Fibroblast of skin of back (primary cell): ENCODE data around the gene TSC22D3.
A peak's percentile ranks its signal among the peaks of the same experiment; 100 is the strongest.
"Not testable (repeated sequence)": the region's sequence is repeated elsewhere in the genome, so short reads cannot be mapped to it uniquely, and the experiment has no call there.

Experiments used
- DNase-seq: peaks from one replicate; pipeline ENCODE4 v3.0.0-alpha.2; 2013

Gene TSC22D3

GRCh38 chrX:107711521-107712181 lies 63.9 kb downstream of the TSC22D3 start:
- no peak for DNase-seq

- DNase-seq: peak; percentile 93
These were observed 64.8 kb downstream of the TSC22D3 start for GRCh38 chrX:107710617-107711391.

- no peak for DNase-seq
These were observed 66.3 kb downstream of the TSC22D3 start for GRCh38 chrX:107709266-107709806.

GRCh38 chrX:107708762-107709161 lies 66.8 kb downstream of the TSC22D3 start:
- DNase-seq: no peak

DNA sequence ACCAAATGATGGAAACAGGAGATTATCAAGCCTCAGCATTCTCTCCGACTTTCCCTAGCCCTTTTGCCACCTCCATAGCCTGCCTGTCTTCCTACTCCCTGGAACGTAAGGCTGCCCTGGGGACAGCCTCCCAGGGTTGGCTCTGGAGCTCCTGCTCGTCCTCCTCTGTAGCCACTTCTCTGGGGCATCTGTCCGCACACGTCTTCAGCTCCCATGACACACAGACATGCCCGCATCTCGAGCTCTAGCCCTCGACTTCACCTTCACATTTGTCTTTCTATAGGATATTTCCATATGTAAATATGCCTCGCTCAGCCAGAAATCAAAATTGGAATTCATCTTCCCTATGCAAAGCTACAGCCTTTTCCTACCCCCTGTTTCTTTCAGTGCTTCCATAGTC lies 67.7 kb downstream of the TSC22D3 start:
- DNase-seq: no peak

DNA sequence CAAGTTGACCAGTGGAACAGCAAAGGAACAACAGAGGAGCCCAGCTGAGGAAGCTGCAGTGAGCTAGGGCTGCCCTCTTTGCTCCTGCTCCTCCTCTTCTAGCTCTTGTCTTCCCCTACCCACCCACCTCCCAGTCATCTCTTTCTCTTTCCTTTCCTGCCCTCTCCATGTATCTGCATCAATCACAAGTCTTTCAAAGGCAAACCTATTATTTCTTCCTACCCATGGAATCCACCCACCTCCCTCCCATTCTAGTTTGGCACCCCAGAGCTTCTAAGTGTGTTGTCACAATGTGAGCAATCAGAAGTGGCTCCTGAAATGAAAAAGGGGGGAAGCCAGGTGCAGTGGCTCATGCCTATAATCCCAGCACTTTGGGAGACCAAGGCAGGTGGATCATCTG lies 69.3 kb downstream of the TSC22D3 start:
- no peak for DNase-seq

DNA sequence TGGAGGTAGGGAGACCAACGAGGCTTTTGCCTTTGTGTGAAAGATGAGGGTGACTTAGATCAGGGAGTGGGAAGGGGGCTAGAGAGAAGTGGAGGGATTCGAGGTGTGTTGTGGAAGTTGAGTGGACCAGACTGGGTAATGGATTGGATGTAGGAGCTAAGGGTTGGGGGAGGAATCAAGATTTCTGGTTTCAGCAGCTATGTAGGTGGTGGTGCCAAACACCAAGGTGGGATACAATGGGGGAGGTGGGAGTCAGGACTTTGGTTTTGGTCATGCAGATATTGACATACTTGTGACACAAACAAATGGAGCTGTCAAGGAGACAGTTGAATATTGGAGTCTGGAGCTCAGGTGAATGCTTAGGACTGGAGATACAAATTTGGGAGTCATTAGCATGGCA lies 71.0 kb downstream of the TSC22D3 start:
- DNase-seq: no peak

GRCh38 chrX:107704181-107704580 lies 71.4 kb downstream of the TSC22D3 start:
- DNase-seq: no peak

DNA sequence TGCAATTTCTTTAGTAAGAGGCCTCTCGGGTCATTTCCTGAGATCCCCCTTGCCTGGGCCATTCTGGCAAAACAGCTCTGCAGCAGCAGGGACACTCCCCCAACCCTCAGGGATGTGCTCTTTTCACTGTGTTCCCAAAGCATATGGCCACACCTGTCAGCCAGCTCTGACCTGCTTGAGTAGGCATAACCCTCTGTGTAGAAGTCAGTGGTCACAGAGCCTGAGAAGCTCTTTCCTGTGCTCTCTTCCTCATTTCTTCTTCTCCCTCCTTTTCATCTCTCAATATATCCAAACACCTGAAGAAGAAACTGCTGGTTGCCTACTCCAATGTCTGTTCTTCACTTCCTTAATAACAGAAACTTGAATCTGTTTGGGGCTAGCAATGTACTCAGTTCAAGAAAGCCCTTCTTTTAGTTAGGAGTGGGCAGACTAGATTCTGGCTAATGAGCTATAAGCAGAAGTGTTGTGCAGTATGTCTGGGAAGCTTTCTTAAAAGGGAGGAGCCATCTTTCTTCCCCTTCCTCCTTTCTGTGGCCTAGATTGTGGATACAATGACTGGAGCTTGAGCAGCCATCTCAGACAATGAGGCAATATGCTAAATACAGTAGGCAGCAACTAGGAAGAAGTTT lies 74.0 kb downstream of the TSC22D3 start:
- DNase-seq: no peak

GRCh38 chrX:107700790-107701189 lies 74.8 kb downstream of the TSC22D3 start:
- DNase-seq: no peak

DNA sequence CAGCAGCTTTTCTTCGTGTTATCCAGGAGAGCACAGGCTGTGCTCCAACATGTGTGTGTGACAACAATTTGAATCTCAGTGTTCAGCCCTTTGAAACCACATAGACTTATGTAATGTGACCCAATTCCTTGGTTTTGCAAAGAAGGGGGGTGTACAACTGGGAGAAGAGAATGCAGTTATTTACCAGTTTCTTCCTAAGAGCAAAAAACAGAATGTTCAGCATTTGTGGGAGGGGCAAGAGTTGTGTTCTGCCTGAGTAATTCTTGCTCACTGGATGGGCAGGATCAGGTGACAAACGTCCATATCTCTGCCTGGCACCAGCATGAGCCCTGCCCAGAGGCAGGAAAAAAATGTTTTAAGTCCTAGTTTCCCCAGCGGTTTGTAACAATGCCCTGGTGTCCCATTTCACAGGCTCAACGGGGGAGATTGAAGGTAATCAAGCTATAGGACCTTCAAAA lies 75.2 kb downstream of the TSC22D3 start:
- DNase-seq: no peak

DNA sequence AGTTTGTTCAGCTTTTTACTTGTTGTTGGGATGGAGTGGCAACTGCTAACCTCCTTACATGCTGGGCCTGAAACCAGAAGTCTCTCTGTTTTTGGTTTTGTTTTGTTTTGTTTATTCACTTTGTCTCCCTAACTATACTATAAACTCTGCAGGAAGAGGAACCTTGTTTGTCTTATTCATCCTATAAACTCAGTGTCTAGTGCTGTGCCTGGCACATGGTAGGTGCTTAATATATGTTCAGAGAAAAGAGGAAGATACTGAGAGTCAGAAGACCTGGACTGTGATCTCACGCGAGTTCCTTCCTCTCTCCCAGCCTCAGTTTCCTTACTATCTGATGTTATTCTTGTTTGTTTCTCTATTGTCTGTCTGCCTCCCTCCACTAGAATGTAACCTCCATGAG lies 76.0 kb downstream of the TSC22D3 start:
- no peak for DNase-seq

DNA sequence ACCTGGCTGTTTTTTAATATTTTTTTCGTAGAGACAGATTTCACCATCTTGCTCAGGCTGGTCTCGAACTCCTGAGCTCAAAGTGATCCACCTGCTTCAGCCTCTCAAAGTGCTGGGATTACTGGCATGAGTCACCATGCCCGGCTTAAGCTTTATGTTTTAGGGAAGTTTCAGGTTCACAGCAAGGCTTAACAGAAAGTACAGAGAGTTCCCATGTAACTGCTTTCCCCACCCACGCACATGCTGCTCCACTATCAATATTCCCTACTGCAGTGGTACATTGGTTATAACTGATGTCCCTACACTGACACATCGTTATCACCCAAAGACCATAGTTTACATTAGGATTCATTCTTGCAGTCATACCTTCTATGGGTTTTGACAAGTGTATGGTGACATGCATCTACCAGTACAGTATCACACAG lies 84.6 kb downstream of the TSC22D3 start:
- no peak for DNase-seq

DNA sequence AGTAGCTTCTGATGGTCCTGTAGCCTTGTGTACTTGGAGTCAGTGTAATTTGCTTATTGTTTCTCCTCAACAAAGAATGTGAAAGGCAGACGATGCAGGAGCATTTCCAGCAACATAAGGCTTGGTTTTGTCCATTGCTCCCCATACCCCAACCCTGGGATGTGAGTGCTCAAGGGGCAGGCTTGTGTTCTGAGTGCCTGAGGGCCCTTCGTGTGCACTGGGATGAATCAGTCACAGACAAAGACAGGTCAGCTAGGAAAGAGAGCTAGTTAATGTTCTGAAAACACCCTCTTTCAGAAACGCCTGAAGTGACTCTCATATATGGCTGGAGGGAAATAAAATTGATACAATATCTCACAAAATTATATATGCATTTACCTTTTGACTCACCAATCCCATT lies 88.1 kb downstream of the TSC22D3 start:
- DNase-seq: no peak

DNA sequence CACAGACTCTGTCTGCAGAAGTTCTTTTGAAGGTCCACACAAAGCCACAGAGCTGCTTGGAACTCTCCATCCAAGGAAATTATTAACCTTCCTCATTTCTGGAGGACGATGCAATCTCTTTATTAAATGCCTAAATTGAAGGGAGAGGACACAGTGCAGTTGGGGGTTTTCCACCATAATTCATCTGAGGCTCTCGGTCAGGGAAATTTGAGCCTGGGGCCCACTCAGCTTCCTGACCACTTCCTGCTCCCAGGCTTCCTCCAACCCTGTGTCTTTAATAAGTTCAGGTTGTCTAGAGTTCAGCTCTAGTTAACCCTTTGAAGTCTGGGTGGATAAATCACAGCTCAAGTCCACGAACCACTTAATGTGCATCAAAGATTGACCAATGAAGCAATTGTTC lies 88.8 kb downstream of the TSC22D3 start:
- no peak for DNase-seq

DNA sequence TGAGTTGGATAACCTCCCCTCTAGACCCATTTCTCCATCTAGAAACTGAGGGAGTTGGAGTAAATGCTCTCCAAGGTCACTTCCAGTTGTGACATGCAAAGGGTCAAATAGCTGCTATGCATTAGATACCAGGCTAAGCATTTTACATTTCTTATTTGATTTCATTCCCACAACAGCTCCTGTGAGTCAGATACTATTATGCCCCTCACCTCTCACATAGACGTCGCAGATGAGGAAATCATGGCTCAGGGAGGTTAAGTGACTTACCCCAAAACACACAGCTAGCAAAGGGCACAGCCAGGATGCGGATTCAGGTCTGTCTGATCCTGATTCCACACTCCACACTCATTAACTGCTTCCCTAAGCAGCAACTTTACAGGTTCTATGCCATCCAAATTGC lies 89.6 kb downstream of the TSC22D3 start:
- no peak for DNase-seq

- not testable (repeated sequence) for DNase-seq
These were observed 90.0 kb downstream of the TSC22D3 start for GRCh38 chrX:107685586-107685985.

DNA sequence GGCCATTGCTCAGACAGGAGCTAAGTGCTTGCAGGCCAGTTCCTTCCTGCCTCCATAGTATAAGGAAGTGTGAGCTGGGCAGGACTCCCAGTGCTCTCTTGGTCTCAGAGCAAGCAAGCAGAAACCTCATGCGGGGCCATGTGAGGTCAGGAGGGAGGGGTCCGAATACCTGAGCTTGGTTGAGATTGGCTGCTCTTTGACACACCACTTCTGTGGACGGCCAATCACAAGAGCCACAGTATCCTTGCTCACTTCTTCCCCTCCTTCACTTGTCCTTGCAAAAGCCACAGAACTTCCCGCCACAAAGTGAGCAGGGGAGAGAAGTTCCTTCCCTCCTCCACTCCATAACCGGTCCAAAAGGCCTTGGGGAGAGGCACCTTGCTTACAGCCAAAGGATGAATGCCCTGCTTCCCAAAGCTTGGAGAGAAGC lies 90.6 kb downstream of the TSC22D3 start:
- DNase-seq: no peak

DNA sequence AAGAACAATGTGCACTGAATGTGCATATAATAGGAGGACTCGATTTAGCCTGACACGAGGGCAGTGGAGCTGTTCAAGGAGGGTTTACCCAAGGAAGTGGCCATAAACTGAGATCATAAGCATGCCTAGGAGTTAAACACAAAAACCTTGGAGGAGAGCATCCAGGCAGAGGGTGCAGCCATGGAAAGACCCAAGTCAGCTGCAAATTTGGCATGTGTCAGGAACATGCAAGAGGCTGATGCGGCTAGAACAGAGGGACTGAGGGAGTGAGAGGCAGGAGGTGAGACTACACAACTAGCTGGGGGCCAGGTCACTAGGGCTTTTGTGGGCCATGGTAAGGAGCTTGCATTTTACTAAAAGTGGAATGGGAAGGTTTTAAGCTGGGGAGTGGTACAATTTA lies 91.7 kb downstream of the TSC22D3 start:
- DNase-seq: no peak

DNA sequence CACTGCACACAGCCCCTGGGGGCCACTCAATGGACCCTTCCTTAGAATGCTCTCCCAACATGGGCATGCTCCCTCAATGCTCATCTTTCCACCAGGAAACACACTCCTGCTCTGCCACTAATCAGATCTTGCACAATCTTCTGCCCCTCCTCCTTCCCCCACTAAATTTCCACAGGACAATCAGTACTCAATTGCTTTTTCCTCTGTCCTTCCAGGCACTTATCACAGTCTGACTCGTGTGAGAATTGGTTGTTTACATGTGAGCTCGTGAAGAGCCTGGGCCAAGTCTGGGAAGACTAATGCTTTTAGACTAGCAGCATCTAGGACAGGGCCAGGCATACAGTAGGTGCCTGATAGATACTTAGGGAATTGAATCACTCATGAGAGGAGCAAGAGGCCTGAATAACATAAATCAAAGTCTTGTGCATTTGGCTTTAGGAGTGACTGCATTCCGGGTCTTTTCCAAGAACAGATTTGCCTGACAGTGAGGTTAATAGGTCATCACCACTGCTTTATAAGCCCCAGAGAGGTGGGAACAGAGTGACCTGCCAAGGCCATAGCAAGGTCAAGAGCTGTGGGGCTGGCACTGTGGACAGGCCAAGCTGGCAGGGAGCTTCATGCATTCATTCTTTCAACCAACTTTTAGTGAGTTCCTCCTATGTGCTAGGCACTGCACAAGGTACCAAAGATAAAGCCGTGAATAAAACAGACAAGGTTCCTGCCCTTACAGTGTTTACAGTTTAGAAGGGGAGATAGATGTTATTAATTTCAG lies 92.3 kb downstream of the TSC22D3 start:
- DNase-seq: no peak

DNA sequence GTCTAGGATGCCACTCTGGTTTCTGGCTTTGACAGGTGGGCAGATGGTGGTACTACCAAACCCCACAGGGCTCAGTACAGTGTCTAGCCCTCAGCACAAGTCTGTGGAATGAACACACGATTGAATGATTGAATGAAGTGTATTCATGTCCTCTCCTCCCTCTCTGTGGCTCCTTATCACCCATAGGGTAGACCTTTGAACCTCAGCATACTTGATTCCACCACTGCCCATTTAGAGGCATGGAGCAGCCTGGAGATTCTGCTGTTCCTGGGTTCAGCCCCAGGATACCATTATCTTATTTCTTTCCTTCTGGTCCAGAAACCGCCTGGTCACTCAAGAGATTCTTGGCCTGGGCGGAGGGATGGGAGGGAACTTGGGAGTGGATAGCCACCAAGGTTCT lies 93.3 kb downstream of the TSC22D3 start:
- no peak for DNase-seq

GRCh38 chrX:107678957-107679740 lies 96.4 kb downstream of the TSC22D3 start:
- peak; percentile 57 for DNase-seq
